ENCODE results near the gene PCLO.
"Not testable (repeated sequence)": the region's sequence is repeated elsewhere in the genome, so short reads cannot be mapped to it uniquely, and the experiment has no call there.

GRCh38 chr7:82706344-82706743 is 456.3 kb downstream of the PCLO start:
- TF ChIP-seq, protein P1, sequence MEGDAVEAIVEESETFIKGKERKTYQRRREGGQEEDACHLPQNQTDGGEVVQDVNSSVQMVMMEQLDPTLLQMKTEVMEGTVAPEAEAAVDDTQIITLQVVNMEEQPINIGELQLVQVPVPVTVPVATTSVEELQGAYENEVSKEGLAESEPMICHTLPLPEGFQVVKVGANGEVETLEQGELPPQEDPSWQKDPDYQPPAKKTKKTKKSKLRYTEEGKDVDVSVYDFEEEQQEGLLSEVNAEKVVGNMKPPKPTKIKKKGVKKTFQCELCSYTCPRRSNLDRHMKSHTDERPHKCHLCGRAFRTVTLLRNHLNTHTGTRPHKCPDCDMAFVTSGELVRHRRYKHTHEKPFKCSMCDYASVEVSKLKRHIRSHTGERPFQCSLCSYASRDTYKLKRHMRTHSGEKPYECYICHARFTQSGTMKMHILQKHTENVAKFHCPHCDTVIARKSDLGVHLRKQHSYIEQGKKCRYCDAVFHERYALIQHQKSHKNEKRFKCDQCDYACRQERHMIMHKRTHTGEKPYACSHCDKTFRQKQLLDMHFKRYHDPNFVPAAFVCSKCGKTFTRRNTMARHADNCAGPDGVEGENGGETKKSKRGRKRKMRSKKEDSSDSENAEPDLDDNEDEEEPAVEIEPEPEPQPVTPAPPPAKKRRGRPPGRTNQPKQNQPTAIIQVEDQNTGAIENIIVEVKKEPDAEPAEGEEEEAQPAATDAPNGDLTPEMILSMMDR (IDR thresholded peaks at IDR 0.05), result not testable (repeated sequence)
- not testable (repeated sequence) for TF ChIP-seq EP300 (IDR thresholded peaks at IDR 0.05)
